ENCODE data around the gene SMAD6.

DNA sequence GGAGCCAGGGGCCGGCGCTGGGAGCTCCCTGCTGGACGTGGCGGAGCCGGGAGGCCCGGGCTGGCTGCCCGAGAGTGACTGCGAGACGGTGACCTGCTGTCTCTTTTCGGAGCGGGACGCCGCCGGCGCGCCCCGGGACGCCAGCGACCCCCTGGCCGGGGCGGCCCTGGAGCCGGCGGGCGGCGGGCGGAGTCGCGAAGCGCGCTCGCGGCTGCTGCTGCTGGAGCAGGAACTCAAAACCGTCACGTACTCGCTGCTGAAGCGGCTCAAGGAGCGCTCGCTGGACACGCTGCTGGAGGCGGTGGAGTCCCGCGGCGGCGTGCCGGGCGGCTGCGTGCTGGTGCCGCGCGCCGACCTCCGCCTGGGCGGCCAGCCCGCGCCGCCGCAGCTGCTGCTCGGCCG, 1.5 kb downstream of the SMAD6 start:
- no peak for TF ChIP-seq EZH2phosphoT487 (IDR thresholded peaks at IDR 0.05; ENCODE audit: insufficient read depth, low read depth)
- TF ChIP-seq EZH2 (IDR thresholded peaks at IDR 0.05; ENCODE audit: insufficient read depth, poor library complexity, severe bottlenecking) = no peak
